Astrocyte (in vitro differentiated cells and primary cell): Measurements from ENCODE around the gene ATXN2. TPM values are rescaled to one million over a fixed set of nuclear protein-coding genes. Genes with fewer than 3 reads are reported as not detected.
"Not testable (repeated sequence)": the region's sequence is repeated elsewhere in the genome, so short reads cannot be mapped to it uniquely, and the experiment has no call there.

Experiments used
- DNase-seq: peaks from one replicate; pipeline ENCODE4 v3.0.0-alpha.2; 2010; ENCODE audit warnings: low read depth
- FAIRE-seq: peaks from 2 replicates; lab custom pipeline; 2011; peaks lifted over from hg19 to GRCh38; lab: Jason Lieb, UNC
- H2AFZ ChIP-seq: 2 replicates; pipeline ENCODE4 v1.6.0; 2012; ENCODE audit warnings: low read depth, low read length, inconsistent platforms
- H3K27ac ChIP-seq: 2 replicates; pipeline ENCODE4 v1.5.1; 2011; ENCODE audit warnings: low read depth, low read length, inconsistent platforms
- H3K27me3 ChIP-seq: 2 replicates; pipeline ENCODE4 v1.6.0; 2011; ENCODE audit warnings: low read length, inconsistent platforms; ENCODE audit not compliant: insufficient read depth
- H3K36me3 ChIP-seq: 2 replicates; pipeline ENCODE4 v1.5.1; 2011; ENCODE audit warnings: low read length, inconsistent platforms; ENCODE audit not compliant: insufficient read depth
- H3K4me1 ChIP-seq: 2 replicates; pipeline ENCODE4 v1.5.1; 2011; ENCODE audit warnings: low read length, inconsistent platforms; ENCODE audit not compliant: insufficient read depth
- H3K4me2 ChIP-seq: 2 replicates; pipeline ENCODE4 v1.6.0; 2012; ENCODE audit warnings: low read length, inconsistent platforms
- H3K4me3 ChIP-seq: 2 replicates; pipeline ENCODE4 v1.5.1; 2011; ENCODE audit warnings: low read depth, mild to moderate bottlenecking, low read length, inconsistent platforms; ENCODE audit not compliant: insufficient read depth
- H3K79me2 ChIP-seq: 2 replicates; pipeline ENCODE4 v1.6.0; 2012; ENCODE audit warnings: mild to moderate bottlenecking, low read length, inconsistent platforms; ENCODE audit not compliant: insufficient read depth
- H3K9ac ChIP-seq: 2 replicates; pipeline ENCODE4 v1.6.0; 2012; ENCODE audit warnings: mild to moderate bottlenecking, low read length, inconsistent platforms
- H3K9me3 ChIP-seq: 2 replicates; pipeline ENCODE4 v1.5.1; 2012; ENCODE audit warnings: low read depth, mild to moderate bottlenecking, low read length, inconsistent platforms; ENCODE audit not compliant: insufficient read depth
- H4K20me1 ChIP-seq: 2 replicates; pipeline ENCODE4 v1.6.0; 2012; ENCODE audit warnings: low read length, inconsistent platforms; ENCODE audit not compliant: insufficient read depth
- H3K27ac Mint-ChIP-seq: one replicate; pipeline ENCODE4 v1.8.0; 2021; ENCODE audit warnings: mild to moderate bottlenecking, mixed read lengths; ENCODE audit not compliant: unreplicated experiment
- H3K27me3 Mint-ChIP-seq: one replicate; pipeline ENCODE4 v1.8.0; 2021; ENCODE audit warnings: low read depth, mixed read lengths; ENCODE audit not compliant: unreplicated experiment
- H3K36me3 Mint-ChIP-seq: one replicate; pipeline ENCODE4 v1.8.0; 2021; ENCODE audit warnings: low read depth, mixed read lengths; ENCODE audit not compliant: unreplicated experiment
- H3K4me1 Mint-ChIP-seq: one replicate; pipeline ENCODE4 v1.8.0; 2021; ENCODE audit warnings: low read depth, mixed read lengths; ENCODE audit not compliant: unreplicated experiment
- H3K4me3 Mint-ChIP-seq: one replicate; pipeline ENCODE4 v1.8.0; 2021; ENCODE audit warnings: mild to moderate bottlenecking, moderate library complexity, mixed read lengths; ENCODE audit not compliant: unreplicated experiment
- H3K9me3 Mint-ChIP-seq: one replicate; pipeline ENCODE4 v1.8.0; 2021; ENCODE audit warnings: mild to moderate bottlenecking, mixed read lengths; ENCODE audit not compliant: unreplicated experiment
- CTCF ChIP-seq: IDR thresholded peaks from 2 replicates; pipeline ENCODE4 v1.5.1; 2011; ENCODE audit warnings: low read depth, mild to moderate bottlenecking, inconsistent platforms, low read length, moderate library complexity; ENCODE audit not compliant: insufficient read depth
- EZH2 ChIP-seq: IDR thresholded peaks from 2 replicates; pipeline ENCODE4 v1.6.1; 2012; ENCODE audit warnings: mild to moderate bottlenecking, low read length, inconsistent platforms; ENCODE audit not compliant: insufficient read depth
- total RNA-seq: library from RNA; stranded (reverse); gene quantifications from 2 replicates; pipeline ENCODE4 v1.2.1, GENCODE V29; 2021

The ATXN2 gene
- total RNA-seq, 1 donor from 2014 or later, result 58.0 TPM

GRCh38 chr12:111602348-111602747 lies 3.2 kb upstream of the ATXN2 start:
- no peaks in the 10 kb centered on the region for H3K9me3 Mint-ChIP-seq
- no peaks in the 10 kb centered on the region for H3K27me3 ChIP-seq
- no peak overlapping the region for H3K27ac Mint-ChIP-seq
- H3K27me3 Mint-ChIP-seq, result no peaks in the 10 kb centered on the region
- H3K36me3 ChIP-seq, result no peaks in the 10 kb centered on the region
- H4K20me1 ChIP-seq, result peaks cover 6% of the 10 kb centered on the region
- peaks cover 10% of the 10 kb centered on the region for H3K4me1 ChIP-seq
- TF ChIP-seq EZH2 (no peak), CTCF (no peak)
- H3K36me3 Mint-ChIP-seq, result peaks cover 2% of the 10 kb centered on the region
- no peak overlapping the region for H3K9ac ChIP-seq
- no peak overlapping the region for H3K4me3 Mint-ChIP-seq
- H3K9me3 ChIP-seq, result no peaks in the 10 kb centered on the region
- no peak overlapping the region for H3K4me3 ChIP-seq
- peaks cover 5% of the 10 kb centered on the region for H3K4me1 Mint-ChIP-seq
- DNase-seq, result no peak
- H3K4me2 ChIP-seq, result no peak overlapping the region
- no peak overlapping the region for H3K27ac ChIP-seq
- H3K79me2 ChIP-seq, result peaks cover 28% of the 10 kb centered on the region
- FAIRE-seq, result no peak
- no peak overlapping the region for H2AFZ ChIP-seq

DNA sequence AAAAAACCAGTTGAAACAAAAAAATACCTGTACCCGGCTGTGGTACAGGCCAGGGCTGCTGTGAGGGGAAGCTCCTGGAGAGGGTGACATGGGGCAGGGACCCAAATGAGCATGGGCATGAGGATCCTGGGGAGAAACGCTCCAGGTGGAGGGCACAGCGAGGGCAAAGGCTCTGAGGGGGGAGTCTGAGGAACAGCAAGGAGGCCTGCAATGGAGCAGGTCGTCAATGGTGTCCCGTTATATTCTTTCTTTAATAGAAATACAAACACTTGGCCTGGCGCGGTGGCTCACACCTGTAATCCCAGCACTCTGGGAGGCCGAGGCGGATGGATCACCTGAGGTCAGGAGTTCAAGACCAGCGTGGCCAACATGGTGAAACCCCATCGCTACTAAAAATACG lies 1.9 kb upstream of the ATXN2 start:
- H3K79me2 ChIP-seq, result peaks cover 42% of the 10 kb centered on the region
- H3K27ac Mint-ChIP-seq, H3K36me3 Mint-ChIP-seq, H3K4me2 ChIP-seq, H3K27me3 ChIP-seq, H3K4me3 ChIP-seq, FAIRE-seq, H3K27me3 Mint-ChIP-seq, H3K36me3 ChIP-seq, DNase-seq, H3K9me3 ChIP-seq, H3K9me3 Mint-ChIP-seq, H2AFZ ChIP-seq, H3K27ac ChIP-seq, H3K9ac ChIP-seq: not testable (repeated sequence)
- H4K20me1 ChIP-seq, result peaks cover 20% of the 10 kb centered on the region
- peaks cover 12% of the 10 kb centered on the region for H3K4me1 ChIP-seq
- H3K4me1 Mint-ChIP-seq, result peaks cover 11% of the 10 kb centered on the region
- peak overlapping the region; percentile 54 for H3K4me3 Mint-ChIP-seq

DNA sequence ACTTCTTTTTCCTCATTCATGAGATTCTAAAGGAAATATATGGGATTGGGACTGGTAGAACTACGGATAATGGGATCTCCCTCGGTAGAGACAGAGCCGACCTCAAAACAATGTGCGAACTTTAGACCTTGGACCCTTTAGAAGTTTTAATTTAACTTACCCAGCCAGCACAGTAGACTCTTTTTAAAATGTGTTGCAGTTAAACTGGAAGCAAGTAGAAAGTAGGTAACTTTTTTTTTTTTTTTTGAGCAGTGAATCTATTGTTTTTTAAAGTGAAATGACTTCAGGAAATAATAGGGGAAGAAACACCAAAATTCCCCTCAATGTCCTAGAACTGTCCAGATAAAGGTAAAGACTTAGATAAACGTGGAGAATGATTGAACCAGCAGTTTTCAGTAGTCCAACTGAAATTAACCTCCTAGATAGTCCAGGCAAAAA lies 1.1 kb upstream of the ATXN2 start:
- peak overlapping the region; percentile 99 for H3K27ac ChIP-seq
- peak overlapping the region; percentile 69 for H2AFZ ChIP-seq
- H3K79me2 ChIP-seq, result peaks cover 49% of the 10 kb centered on the region
- H3K4me3 ChIP-seq, result peak overlapping the region; percentile 88
- H3K27me3 Mint-ChIP-seq, result no peaks in the 10 kb centered on the region
- FAIRE-seq (no peak), DNase-seq (no peak)
- H3K4me3 Mint-ChIP-seq, result peak overlapping the region; percentile 84
- peaks cover 2% of the 10 kb centered on the region for H3K36me3 Mint-ChIP-seq
- H4K20me1 ChIP-seq, result peaks cover 28% of the 10 kb centered on the region
- H3K9me3 Mint-ChIP-seq, result no peaks in the 10 kb centered on the region
- H3K9ac ChIP-seq, result peak overlapping the region; percentile 96
- peak overlapping the region; percentile 97 for H3K4me2 ChIP-seq
- peaks cover 12% of the 10 kb centered on the region for H3K4me1 ChIP-seq
- H3K27ac Mint-ChIP-seq, result peak overlapping the region; percentile 64
- H3K4me1 Mint-ChIP-seq, result peaks cover 17% of the 10 kb centered on the region
- TF ChIP-seq EZH2 (no peak), CTCF (no peak)
- H3K36me3 ChIP-seq, result no peaks in the 10 kb centered on the region
- no peaks in the 10 kb centered on the region for H3K27me3 ChIP-seq
- H3K9me3 ChIP-seq, result no peaks in the 10 kb centered on the region
